Osteocyte (in vitro differentiated cells): ENCODE data around the gene SLC30A7. TPM values are rescaled to one million over a fixed set of nuclear protein-coding genes. Genes with fewer than 3 reads are reported as not detected.

Experiments used
- DNase-seq: peaks from one replicate; pipeline ENCODE4 v3.0.0; 2021; ENCODE audit warnings: mixed read lengths; ENCODE audit not compliant: unreplicated experiment; ENCODE audit errors: extremely low spot score
- H3K27ac Mint-ChIP-seq: one replicate; pipeline ENCODE4 v1.8.0; 2021; ENCODE audit warnings: mild to moderate bottlenecking, mixed read lengths; ENCODE audit not compliant: unreplicated experiment
- H3K27me3 Mint-ChIP-seq: one replicate; pipeline ENCODE4 v1.8.0; 2021; ENCODE audit warnings: mixed read lengths; ENCODE audit not compliant: unreplicated experiment
- H3K36me3 Mint-ChIP-seq: one replicate; pipeline ENCODE4 v1.8.0; 2021; ENCODE audit warnings: mixed read lengths; ENCODE audit not compliant: unreplicated experiment
- H3K4me1 Mint-ChIP-seq: one replicate; pipeline ENCODE4 v1.8.0; 2021; ENCODE audit warnings: mixed read lengths; ENCODE audit not compliant: unreplicated experiment
- H3K4me3 Mint-ChIP-seq: one replicate; pipeline ENCODE4 v1.8.0; 2021; ENCODE audit warnings: mild to moderate bottlenecking, moderate library complexity, mixed read lengths; ENCODE audit not compliant: unreplicated experiment
- H3K9me3 Mint-ChIP-seq: one replicate; pipeline ENCODE4 v1.8.0; 2021; ENCODE audit warnings: mixed read lengths; ENCODE audit not compliant: unreplicated experiment
- total RNA-seq: library from RNA; stranded (reverse); gene quantifications from 2 replicates; pipeline ENCODE4 v1.2.1, GENCODE V29; 2021
- TF ChIP-seq, protein P1 (sequence below): fragments of 200-600 bp; sonication (generic); IDR thresholded peaks from 2 replicates; pipeline ENCODE4 v1.5.0; 2021; ENCODE audit warnings: antibody characterized with exemption, mild to moderate bottlenecking, moderate library complexity

Gene SLC30A7
- total RNA-seq, 1 donor from 2014 or later, result 38.3 TPM

DNA sequence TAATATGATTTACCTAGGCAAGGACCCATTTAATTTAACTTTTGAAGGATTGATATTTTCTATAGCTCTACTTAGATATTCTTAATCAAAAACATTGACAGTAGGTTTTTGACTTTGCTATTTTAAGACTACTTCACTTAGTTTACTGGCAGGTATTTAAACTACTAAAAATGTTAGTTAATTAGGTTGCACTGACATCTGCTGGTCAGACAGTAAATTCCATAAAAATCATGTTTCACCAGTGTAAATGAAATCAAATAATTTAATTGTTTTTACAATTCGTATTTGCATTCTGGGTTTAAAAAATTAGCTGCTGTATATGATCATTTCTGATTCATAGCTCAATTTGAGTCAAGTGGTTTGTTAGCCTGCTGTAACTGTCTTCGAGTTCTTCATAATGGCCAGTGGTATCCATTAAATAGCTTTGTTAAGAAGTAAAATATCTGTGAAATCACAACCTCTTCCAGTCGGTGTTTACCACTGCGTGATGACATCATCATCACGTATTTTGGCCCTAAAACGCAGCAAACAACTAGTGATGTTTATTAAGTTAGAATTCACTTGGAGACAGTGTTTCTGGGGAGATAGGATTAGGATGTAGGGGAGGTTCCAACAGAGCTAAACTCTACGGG lies 27.4 kb upstream of the SLC30A7 start:
- H3K4me3 Mint-ChIP-seq, result no peak overlapping the region
- TF ChIP-seq, protein P1, sequence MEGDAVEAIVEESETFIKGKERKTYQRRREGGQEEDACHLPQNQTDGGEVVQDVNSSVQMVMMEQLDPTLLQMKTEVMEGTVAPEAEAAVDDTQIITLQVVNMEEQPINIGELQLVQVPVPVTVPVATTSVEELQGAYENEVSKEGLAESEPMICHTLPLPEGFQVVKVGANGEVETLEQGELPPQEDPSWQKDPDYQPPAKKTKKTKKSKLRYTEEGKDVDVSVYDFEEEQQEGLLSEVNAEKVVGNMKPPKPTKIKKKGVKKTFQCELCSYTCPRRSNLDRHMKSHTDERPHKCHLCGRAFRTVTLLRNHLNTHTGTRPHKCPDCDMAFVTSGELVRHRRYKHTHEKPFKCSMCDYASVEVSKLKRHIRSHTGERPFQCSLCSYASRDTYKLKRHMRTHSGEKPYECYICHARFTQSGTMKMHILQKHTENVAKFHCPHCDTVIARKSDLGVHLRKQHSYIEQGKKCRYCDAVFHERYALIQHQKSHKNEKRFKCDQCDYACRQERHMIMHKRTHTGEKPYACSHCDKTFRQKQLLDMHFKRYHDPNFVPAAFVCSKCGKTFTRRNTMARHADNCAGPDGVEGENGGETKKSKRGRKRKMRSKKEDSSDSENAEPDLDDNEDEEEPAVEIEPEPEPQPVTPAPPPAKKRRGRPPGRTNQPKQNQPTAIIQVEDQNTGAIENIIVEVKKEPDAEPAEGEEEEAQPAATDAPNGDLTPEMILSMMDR, result peak; percentile 71
- H3K27me3 Mint-ChIP-seq, result no peaks in the 10 kb centered on the region
- no peaks in the 10 kb centered on the region for H3K36me3 Mint-ChIP-seq
- H3K4me1 Mint-ChIP-seq, result no peaks in the 10 kb centered on the region
- DNase-seq, result no peak
- no peak overlapping the region for H3K27ac Mint-ChIP-seq
- H3K9me3 Mint-ChIP-seq, result no peaks in the 10 kb centered on the region

DNA sequence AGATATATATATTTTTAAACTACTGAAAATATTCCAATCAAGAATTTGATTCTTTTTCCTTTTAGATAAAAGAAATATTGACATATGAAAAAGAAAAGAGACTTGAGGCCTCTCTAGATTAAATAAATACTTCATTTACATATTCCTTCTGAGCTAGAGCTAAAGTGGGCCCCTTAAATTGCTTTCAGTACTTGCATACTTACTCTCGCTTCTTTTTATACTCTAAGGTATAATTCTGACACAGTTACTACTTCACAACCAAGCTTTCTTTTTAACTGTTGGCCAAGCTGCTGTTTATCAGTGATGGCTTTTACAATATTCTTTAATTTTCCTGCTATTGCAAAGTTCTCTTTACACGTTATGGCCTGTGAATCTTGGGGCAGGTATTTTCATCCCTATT lies 25.9 kb upstream of the SLC30A7 start:
- TF ChIP-seq, protein P1, result no peak
- Mint-ChIP-seq H3K4me3 (no peak overlapping the region), H3K27me3 (no peaks in the 10 kb centered on the region), H3K9me3 (no peaks in the 10 kb centered on the region), H3K36me3 (peaks cover 3% of the 10 kb centered on the region), H3K4me1 (no peaks in the 10 kb centered on the region), H3K27ac (no peak overlapping the region)
- no peak for DNase-seq

DNA sequence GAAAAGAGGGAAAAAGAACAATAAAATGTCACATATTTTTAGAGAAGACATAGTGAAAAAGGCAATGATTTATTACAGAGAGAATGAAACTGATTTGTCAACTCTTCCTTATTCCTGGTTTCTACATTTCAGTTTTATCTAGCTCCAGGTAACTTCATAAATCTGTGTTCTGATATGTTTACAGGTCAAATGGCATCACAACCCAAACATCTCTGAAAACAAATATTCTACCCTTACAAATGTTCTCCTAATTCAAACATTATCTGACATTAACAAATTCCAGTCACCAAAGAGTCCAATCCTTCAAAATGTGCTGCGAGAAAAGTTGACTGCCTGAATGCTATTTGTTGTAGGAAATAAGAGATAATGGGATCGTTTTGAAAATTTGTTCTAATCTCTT lies 21.5 kb upstream of the SLC30A7 start:
- Mint-ChIP-seq H3K4me1 (peaks cover 4% of the 10 kb centered on the region), H3K36me3 (peaks cover 12% of the 10 kb centered on the region), H3K27me3 (no peaks in the 10 kb centered on the region), H3K9me3 (no peaks in the 10 kb centered on the region), H3K27ac (no peak overlapping the region), H3K4me3 (no peak overlapping the region)
- TF ChIP-seq, protein P1, result no peak
- no peak for DNase-seq

DNA sequence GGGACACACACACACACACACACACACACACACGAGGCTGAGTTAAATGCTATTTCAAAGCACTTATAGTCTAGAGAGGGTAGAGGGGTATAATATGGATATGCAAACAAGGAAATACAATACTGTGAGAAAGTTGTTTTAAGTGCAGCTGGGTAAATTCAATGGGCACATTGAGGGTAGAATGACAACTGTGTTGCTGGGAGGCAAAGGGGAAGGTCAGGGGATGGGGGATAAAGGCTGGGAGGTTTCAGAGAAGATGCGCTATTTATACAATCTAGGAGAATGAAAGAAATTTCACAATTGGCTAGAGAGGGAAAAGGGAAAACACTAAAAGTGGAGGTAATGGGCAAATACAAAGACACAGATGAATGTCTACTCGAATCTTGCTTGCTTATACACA lies 20.7 kb upstream of the SLC30A7 start:
- H3K4me1 Mint-ChIP-seq, result peaks cover 4% of the 10 kb centered on the region
- TF ChIP-seq, protein P1, result no peak
- H3K36me3 Mint-ChIP-seq, result peaks cover 12% of the 10 kb centered on the region
- no peak for DNase-seq
- H3K27ac Mint-ChIP-seq, result no peak overlapping the region
- no peaks in the 10 kb centered on the region for H3K27me3 Mint-ChIP-seq
- no peak overlapping the region for H3K4me3 Mint-ChIP-seq
- H3K9me3 Mint-ChIP-seq, result no peaks in the 10 kb centered on the region

- H3K27me3 Mint-ChIP-seq, result no peaks in the 10 kb centered on the region
- H3K4me3 Mint-ChIP-seq, result no peak overlapping the region
- peaks cover 4% of the 10 kb centered on the region for H3K4me1 Mint-ChIP-seq
- H3K36me3 Mint-ChIP-seq, result peaks cover 12% of the 10 kb centered on the region
- TF ChIP-seq, protein P1, result no peak
- no peaks in the 10 kb centered on the region for H3K9me3 Mint-ChIP-seq
- no peak for DNase-seq
- H3K27ac Mint-ChIP-seq, result no peak overlapping the region
These were observed 19.6 kb upstream of the SLC30A7 start for GRCh38 chr1:100876291-100876690.
